ELR (cell line): ENCODE data around the gene TMTC1.
"Not testable (repeated sequence)": the region's sequence is repeated elsewhere in the genome, so short reads cannot be mapped to it uniquely, and the experiment has no call there.

ENCODE experiments used
- DNase-seq: peaks from one replicate; pipeline ENCODE4 v3.0.0-alpha.2; 2015; ENCODE audit warnings: low read depth

TMTC1 gene

GRCh38 chr12:29783773-29784666 lies at the start of gene TMTC1:
Gene TMTC1 (minus strand): TSS chr12:29783942. CDS start chr12:29783751, 191 bp downstream.
- no peak for DNase-seq

- no peak for DNase-seq
Measured at GRCh38 chr12:29831173-29831572, 47.4 kb upstream of the TMTC1 start.

- DNase-seq = no peak
Measured at GRCh38 chr12:29830391-29830790, 46.6 kb upstream of the TMTC1 start.

- no peak for DNase-seq
Measured at GRCh38 chr12:29818916-29819623, 35.3 kb upstream of the TMTC1 start.

GRCh38 chr12:29816874-29817725 lies 33.4 kb upstream of the TMTC1 start:
- no peak for DNase-seq

- not testable (repeated sequence) for DNase-seq
Measured at GRCh38 chr12:29809616-29810361, 26.0 kb upstream of the TMTC1 start.

GRCh38 chr12:29807129-29807528 lies 23.4 kb upstream of the TMTC1 start:
- DNase-seq = no peak

- DNase-seq = no peak
Measured at GRCh38 chr12:29804019-29804418, 20.3 kb upstream of the TMTC1 start.

- DNase-seq = no peak
Measured at GRCh38 chr12:29799591-29799990, 15.8 kb upstream of the TMTC1 start.

- DNase-seq = no peak
Measured at GRCh38 chr12:29797565-29798355, 14.0 kb upstream of the TMTC1 start.

GRCh38 chr12:29796823-29797263 lies 13.1 kb upstream of the TMTC1 start:
- peak; percentile 47 for DNase-seq

GRCh38 chr12:29795715-29796114 lies 12.0 kb upstream of the TMTC1 start:
- DNase-seq = no peak

GRCh38 chr12:29794862-29795261 lies 11.1 kb upstream of the TMTC1 start:
- DNase-seq = no peak

GRCh38 chr12:29792853-29793252 lies 9.1 kb upstream of the TMTC1 start:
- no peak for DNase-seq

GRCh38 chr12:29792132-29792531 lies 8.4 kb upstream of the TMTC1 start:
- DNase-seq = no peak

- no peak for DNase-seq
Measured at GRCh38 chr12:29782871-29783772, 620 bp downstream of the TMTC1 start.

GRCh38 chr12:29782285-29782870 lies 1.4 kb downstream of the TMTC1 start:
- DNase-seq = no peak

GRCh38 chr12:29781705-29782266 lies 2.0 kb downstream of the TMTC1 start:
- DNase-seq = no peak

GRCh38 chr12:29781188-29781587 lies 2.6 kb downstream of the TMTC1 start:
- DNase-seq = no peak
